ENCODE data around the gene SEPSECS.

SEPSECS gene

DNA sequence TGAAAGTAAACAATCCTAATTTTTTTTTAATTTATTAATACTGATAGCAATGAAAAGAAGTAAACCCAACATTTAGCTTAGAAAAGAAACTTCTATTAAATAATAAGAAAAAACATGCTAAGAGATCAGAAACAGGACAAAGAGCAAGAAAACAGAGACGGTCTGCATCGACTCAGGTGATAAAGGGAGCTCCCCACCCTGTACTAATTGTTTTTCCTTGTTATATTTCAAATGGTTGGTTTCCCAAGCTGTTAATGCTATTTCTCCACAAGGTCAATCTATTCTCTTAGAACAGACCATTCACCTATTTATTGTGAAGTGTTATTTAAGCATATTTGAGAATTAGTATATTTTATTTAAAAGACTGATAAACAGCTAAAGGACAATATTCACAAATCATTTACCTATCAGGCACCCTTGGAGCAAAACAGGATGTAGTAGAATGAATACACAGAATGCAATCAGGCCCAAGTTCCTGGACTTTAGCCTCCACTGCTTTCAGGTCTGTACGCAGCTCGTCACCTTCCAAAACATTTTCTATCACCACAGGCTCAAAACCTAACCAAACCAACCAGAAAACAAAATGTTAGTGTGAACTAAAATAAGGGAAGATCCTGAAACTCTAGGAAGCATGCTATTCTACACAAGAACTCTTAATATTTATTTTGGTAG is 5.5 kb downstream of the SEPSECS start:
- no peak for DNase-seq

DNA sequence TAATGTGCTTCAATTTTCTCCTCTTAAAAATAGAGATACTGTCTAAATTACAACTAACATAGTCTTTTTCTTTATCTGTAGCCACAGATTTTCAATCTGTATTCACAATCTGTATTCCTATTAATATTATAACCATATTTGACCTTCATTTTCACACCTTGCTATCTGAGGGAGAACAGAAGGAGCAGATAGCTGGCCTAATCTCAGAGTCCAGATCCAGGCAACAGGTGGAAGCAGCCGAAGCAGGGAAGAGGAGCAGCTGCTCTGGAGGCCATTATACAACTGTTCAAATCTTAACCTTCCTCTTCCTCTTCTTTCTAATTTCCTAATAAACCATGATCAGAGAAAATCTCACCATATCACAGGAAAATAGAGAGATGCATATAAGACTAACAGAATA is 14.2 kb downstream of the SEPSECS start:
- no peak for DNase-seq

DNA sequence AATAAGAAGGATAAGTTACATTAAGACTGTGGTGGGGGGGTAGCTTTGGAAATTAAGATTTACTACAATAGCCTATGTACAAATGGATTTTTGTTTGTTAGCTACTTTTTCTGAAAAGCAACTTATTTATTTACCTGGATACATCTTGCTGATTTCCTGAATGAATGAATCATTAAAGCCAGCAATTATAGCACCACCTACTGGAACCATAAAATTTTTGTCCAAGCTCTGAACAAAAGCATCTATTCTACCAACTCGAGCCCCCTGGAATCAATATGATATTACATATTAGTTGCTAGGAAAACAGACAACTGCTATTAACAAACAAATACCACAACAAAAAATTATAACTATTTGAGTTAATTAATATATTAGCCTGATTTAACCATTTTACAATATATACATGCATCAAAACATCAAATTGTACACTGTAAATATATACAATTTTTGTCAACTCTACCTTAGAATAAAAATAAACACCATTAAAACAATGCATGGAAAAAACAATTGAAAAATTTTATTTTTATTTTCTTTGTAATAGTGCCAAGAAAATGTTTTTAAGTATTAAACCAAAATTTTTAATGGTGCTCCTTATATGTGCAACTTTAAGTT is 15.3 kb downstream of the SEPSECS start:
- peak in 1 of 14 donors; percentile 14 for DNase-seq

DNA sequence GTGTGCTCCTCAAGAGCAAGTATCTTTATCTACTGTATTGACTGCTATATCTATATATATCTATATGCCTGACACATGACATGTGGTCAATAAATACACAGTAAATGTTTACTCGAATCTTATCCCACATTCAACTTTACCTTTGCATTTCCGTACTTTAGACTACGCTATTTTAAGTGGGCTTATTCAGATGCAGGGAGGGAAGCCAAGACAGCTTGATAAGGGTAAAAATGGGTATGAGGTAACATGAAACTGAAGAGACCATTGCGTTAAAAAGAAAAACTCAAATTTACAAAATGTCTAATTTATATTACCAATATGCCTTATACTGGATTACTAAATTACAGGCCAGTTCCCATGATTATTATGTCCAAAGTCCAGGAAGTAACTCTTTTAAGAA is 17.8 kb downstream of the SEPSECS start:
- DNase-seq, result no peak

DNA sequence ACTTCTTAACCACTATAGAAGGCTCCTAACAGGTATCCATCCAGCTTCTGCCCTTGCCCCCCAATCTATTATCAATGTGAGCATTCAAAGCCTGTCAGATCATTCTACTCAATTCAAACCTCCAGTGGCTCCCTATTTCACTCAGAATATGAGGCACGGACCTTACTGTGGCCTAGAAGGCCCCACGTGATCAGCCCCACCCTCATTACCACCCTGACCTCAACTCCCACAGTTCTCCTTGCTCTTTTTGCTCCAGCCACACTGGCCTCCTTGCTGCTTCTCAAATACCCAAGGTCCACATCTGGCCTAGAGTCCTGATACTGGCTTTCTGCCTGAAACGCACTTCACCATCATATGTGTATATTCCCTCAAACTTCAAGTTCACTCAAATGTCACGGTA is 18.7 kb downstream of the SEPSECS start:
- no peak for DNase-seq

DNA sequence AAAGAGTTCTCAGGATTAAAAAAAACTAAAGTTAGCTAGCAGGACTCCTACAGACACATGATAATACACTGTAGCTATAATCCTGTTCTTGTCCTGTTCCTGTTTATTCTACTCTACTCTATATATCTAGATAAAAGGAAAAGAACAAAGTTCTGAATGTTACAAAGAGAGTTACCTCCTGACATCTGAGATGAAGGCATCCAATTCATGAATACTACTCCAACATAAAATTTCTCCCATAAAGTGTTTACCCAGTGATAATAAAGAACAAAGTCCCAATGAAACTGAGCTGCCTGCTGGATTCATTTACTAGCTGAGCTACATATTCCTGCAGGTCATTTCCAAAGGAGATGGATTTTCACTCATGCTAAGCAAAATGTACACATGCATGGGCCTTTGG is 27.1 kb downstream of the SEPSECS start:
- DNase-seq, result no peak

DNA sequence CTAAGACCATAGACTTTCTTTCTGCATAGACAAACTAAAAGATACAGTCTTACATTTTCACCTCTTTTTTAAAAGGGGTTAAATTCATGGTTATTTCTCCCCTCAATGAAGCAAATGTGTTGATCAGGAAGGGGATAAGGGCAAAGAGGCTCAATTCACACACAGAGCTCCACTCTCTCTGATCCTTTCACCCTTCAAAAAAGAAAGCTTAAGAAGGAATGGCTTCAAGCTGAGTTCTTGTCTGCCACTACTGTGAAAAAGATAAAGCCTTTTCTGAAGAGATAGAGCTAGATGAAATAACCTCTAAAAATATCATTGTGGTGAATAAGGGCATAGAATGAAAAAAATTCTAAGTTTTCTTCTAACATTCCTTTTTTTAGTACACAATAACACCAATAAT is 28.3 kb downstream of the SEPSECS start:
- no peak for DNase-seq

DNA sequence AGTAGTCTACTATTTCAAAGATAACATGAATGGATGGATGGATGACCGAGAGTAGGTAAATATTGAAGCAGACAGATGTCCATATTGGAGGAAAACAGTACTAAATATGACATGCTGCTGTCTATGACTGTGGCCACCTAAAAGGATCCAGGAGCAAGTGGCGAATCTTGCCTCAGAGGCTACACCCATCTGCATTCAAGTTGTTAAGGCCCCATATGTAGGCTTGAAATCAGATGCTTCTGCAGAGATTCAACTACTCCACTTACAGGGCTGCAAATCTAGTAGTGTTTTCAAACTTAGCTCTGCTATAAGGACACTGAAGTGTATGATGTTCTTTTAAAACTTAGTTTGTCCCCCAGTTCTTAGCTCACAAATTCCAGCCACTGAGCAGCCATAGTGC is 28.9 kb downstream of the SEPSECS start:
- no peak for DNase-seq

DNA sequence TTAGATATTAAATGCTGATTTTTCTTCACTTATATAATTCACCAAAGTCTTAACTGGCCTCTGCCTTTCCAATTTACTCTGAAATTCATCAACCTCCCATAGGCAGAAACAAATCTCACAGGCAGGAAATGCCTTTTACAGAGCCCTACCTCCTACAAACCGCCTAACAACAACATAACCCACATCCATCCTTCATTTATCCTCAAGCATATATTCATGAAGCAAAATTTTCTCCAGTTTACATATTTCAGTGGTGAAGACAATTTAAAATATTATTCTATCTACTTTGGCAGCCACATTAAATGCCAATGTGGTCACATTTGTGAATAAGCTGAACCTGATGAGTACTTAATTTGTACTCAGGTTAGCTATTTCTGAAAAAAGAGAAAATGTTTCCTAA is 30.3 kb downstream of the SEPSECS start:
- DNase-seq, result no peak

DNA sequence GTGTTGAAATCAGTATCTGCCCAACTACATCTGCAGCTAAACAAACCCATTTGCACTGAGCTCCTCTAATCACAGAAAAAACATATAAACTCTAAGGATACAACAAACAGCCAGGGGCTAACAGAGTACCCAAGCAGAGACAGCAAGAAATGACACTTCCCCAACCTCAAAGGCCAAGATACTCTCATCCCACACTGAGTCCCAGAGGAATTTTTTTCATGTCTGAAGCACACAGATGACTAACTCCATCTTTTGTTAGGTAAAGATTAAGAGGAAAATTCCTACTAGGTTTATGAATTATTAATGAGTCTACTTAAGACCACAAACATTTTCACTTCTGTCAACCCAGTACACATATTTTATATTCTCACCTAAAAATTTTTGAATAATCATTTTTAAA is 31.6 kb downstream of the SEPSECS start:
- no peak for DNase-seq

DNA sequence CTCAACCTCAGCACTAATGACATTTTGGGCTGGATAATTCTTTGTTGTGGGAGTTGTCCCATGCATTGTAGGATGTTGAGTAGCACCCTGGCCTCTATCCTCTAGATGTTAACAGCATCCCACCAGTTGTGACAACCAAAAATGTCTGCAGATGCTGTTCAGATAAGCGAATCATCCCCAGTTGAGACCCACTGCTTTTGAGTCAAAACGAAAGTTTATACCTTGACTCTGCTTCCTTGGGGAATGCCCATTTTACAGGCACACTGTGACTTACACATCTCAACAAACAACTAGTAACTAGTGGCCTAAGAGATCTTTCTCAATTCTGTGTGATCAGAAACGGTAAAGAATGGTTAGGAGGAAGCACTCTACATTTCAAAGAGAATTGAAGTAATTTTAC is 37.0 kb downstream of the SEPSECS start:
- DNase-seq, result no peak

DNA sequence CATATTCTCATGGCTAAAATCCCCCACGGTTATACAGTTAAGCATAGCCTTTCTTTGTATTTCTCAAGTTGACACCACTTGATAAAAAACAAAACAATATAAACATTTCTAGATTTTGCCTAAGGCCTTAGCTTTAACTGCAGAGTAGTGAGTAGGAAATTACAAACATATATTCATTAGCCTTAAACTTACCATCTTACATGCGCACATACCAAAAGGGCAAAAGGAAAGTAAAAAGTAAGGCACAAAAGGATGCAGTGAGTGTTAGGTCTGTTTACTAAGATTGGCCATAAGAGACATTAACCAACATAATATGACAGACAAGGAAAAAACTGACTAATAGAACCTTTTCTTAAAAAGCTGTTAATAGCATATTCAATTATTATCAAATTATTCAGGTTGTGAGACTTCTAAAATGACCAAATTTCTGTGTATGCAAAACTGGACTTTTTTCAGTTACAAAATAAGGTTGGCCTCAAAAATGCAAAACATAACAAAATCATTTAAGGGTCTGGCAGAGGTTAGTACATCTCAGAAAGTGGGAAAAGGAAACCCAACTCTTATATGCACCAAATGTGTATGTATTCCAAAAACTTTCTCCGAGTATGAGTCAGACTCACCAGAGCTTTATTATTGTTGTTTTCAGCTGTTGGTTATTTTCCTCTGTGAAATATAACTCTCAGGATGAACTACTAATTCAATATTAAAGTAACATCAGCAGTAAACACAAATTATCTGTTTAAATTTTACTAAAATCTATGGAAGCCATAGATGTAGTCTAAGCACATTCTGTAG is 39.9 kb downstream of the SEPSECS start:
- no peak for DNase-seq

DNA sequence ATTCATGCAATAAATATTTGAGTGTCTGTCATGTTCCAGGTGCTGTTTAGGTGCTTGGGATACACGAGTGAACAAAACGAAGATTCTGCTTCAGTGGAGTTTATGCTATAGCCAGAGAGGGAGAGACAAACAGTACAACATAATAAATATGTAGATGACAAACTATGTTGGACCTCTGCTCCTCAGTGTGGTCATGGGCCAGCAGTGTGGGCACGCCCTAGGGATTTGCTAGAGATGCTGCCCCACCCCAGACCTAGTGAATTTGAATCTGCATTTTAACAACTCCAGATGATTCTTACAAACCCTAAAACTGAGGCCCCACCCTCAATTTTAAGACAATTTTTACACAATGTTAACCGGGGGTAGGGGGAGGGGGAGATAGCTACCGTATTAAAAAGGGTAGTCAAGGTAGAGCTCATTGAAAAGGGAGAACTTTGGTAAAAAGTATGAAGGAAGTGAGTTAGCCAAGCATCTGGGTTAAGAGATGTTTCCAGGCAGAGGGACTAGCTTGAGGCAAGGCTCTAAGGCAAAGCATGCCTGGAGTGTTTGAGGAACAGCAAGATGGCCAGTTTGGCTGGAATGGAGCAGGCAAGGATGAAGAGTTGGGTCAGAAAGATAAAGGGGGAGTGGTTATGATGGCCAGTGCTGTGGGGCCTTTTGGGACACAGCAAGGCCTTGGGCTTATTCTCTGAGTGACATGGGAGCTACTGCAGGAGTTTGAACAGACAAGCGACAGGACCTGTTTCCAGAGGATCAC is 42.4 kb downstream of the SEPSECS start:
- DNase-seq, result no peak

DNA sequence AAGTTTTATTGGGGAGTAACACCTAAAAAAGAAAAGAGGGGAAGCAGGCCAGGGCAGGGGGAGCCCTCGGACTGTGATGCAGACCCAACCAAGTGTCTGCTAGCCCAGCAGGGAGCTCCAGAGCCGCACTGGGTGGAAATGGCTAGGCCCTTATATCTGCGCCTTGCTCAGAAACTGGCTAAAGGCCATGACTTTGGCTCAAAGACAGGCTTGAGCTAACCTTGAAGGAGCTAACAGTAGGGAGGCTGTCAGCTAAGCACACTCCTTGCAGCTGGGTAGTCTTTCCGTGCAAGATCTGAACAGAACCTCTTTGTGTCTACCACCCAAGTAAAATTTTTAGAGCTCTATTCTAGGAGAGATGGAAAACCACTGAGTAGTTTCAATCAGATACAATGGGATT is 43.0 kb downstream of the SEPSECS start:
- no peak for DNase-seq

DNA sequence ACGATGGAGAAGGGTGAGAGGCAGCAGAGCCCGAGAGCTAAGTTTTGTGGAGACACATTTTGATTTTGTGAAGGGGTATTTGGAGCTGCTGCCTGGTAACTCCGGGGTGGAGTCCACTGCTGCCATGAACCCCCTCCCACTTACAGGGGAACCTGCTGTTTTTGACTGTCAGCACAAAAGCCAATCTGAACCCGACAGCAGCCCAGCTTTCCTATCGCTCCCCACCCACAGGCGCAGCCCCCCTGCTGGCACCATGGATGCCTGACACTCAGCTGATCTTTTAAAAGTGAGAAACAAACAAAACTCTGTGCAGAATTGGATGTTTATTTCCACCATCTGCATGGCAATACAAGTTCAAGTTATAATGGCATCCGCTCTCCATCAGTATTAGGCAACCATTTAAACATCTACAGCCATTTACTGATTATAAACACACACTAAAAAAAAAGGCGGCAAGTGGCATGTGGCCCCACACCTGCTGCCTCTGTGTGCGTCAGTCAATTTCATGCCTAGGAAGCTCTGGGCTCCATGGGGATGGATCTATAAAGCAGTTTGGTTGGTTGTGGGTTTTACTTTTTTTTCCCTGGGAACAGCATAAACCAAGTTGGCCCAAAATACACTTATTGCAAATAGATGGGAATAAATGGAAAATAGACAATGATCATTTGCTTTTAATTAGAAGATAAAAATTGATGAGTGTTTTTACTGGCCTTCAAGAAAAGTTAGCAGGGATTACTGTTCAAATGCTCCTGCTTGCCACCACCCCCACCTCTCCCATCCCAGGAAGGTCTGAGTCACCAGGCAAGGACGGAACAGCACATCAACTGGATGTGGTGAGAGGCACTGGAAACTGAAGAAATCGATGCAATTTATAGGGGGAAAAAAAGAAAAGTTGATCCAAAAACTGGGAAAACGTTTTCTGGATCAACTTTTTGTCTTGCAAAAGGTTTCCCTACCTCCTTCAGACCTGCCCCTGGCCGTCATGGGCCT is 46.0 kb downstream of the SEPSECS start:
- DNase-seq, result no peak

DNA sequence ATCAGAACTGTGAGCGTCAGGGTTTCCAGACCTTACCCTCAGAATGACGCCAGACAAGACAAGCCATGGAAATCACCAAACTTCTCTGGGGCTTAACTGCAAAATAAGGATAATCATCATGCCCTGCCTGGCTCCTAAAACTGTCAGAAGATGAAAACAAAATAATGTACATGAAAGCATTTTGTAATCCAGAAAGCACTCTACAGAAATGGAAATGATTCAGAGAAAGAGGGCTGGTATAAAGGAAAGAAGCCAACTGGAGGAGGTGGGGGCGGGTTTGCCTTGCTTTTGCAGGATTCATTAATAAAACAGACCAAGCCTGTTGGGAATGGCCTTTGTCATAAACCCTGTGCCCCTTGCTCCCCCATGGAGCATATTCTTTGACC is 47.3 kb downstream of the SEPSECS start:
- DNase-seq, result no peak

DNA sequence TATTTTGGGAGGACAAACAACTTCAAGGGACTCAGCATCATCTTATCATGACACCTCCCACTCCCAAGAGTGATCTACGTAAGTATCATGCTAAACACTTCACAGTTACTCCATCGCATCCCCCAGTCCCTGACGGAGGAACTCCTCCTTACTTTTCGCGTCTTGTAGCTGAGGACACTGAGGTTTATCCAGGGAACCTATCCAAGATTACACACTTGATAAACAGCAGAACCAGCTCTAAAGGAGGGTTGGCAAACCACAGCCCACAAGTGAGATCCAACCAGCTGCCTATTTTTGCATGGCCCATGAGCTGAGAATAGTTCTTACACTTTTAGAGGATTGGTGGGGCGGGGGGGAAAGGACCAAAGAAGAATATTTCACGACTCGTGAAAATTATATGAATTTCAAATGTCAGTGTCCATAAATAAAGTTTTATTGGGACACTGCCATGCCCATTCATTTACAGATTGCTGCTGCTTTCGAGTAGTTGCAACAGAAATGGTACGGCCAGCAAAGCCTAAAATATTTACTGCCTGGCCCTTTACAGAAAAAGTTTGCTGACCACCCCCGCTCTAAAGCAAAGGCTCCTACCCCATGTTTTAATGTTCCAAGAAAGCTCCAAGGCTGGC is 47.8 kb downstream of the SEPSECS start:
- no peak for DNase-seq

DNA sequence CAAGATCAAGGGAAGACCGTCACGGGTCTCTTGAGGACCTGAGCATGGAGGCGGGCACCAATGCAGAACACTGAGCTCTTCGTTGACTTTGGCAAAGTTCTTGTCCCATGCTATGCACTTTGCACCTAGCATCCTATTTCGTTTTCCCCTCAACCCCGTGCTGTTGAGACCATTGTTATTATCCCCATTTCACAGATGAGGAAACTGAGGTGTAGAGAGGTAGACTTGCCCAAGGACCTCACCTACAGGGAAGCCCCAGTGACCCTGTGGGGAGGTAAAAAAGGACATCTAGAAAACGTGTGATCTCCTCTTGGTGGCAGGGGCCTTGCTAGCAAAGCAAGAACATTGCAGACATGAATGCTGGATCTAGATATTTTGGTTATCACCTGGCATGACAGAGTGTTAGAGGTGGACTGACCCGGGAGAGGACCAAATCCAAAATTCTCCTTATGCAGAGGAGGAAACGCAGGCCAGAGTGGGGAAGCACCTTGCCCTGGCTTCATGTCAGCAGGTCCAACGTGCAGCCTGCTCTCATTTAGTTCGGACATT is 48.5 kb downstream of the SEPSECS start:
- DNase-seq, result no peak

DNA sequence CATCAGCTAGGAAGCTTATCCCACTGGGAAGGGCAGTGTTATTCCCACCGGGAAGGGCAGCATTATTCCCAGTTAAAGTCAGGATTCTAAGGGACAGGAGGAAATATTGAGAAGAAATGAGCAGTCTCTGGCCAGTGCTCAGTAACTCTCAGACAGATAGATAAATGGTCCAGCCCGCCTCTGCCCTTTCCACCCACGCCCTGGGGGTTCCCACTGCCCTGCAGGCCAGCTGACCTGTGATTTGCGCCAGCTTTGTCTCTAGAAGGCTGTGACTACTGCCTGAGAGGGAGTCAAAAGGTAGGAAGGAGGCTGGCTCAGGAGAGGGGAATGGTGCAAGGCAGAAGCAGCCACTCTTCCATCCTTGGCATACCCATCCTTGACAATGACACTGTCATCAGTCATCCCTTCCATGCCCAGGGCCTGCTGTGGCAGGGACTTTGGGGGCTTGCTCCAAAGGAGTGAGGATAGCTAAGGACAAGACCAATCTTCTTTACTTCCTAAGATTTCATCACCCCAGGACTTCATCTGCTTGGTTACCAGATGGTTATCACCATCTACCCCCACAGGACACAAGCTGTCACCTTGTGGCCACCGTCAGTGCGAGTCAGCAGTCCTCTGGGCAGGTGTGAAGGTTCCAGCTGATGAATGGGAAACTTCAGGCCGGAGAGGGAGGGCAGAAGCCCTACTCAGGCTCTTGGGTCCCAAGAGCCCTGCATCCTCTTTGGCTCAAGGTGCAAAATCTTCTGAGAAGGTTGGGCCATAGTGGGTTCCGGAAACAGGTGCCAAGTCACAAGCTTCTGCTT is 49.5 kb downstream of the SEPSECS start:
- DNase-seq, result no peak

DNA sequence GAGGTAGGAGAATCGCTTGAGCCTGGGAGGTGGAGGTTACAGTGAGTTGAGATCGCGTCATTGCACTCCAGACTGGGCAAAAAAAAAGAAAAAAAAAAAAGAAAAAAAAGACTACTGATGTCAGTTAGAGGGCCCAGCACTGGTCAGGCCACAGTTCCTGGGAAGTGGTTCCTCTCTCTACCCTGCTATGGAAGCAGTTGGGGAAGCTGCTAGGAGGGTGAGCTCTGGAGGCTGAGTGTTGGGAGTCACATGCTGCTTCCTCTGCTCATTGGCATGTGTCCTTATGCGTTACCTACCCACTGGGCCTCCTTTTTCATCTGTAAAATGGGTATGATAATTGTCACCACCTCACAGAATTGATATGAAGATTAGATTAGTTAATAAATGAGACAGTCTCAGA is 50.7 kb downstream of the SEPSECS start:
- no peak for DNase-seq

Measured in C1 segment of cervical spinal cord (tissue), 14 donors.